ENCODE results near the gene OVCH1. TPM values are rescaled to one million over a fixed set of nuclear protein-coding genes. Genes with fewer than 3 reads are reported as not detected.

The OVCH1 gene
- total RNA-seq, 1 donor from 2014 or later = not detected

DNA sequence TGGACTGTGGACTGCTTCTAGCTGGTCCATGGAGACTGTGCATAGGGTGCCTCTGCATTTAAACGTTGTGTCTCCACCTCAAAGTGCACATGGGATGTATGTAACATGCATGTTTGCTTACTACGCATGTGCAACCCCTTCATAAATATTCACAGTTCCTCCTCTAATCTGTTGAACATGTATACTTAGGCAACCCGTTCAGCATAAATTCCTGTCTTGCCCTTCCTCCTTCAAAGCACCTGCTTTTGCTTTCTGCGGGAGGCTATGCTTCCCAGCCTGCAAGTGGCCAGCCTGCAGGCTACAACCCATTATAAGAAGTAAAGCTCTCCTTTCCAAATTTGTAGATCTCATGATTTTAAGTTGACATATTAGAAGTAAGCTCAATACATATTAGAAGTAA lies 33.0 kb upstream of the OVCH1 start:
- H3K27me3 ChIP-seq = no peaks in the 10 kb centered on the region
- H3K4me1 ChIP-seq = no peaks in the 10 kb centered on the region
- H3K79me2 ChIP-seq (ENCODE audit: low read depth) = no peaks in the 10 kb centered on the region
- H3K36me3 ChIP-seq = no peaks in the 10 kb centered on the region
- Mint-ChIP-seq H3K4me1 (no peaks in the 10 kb centered on the region), H3K36me3 (peaks cover 5% of the 10 kb centered on the region), H3K27ac (no peak overlapping the region), H3K9me3 (no peaks in the 10 kb centered on the region), H3K27me3 (ENCODE audit: insufficient read depth, low read depth) (peaks cover 2% of the 10 kb centered on the region), H3K4me3 (no peak overlapping the region)
- H3K4me3 ChIP-seq = no peak overlapping the region
- H3K9ac ChIP-seq = no peak overlapping the region
- no peaks in the 10 kb centered on the region for H3F3A ChIP-seq (ENCODE audit: low read depth)
- H3K27ac ChIP-seq = no peak overlapping the region
- no peak overlapping the region for H3K4me2 ChIP-seq
- H4K20me1 ChIP-seq (ENCODE audit: low read depth) = no peaks in the 10 kb centered on the region
- no peak for DNase-seq (ENCODE audit: low spot score)
- H3K9me3 ChIP-seq (ENCODE audit: low read depth) = no peaks in the 10 kb centered on the region
- H2AFZ ChIP-seq (replicated peaks) = no peak overlapping the region
- TF ChIP-seq EZH2 (IDR thresholded peaks at IDR 0.05) (no peak), EZH2phosphoT487 (IDR thresholded peaks at IDR 0.05) (no peak)
- TF ChIP-seq, protein P1, sequence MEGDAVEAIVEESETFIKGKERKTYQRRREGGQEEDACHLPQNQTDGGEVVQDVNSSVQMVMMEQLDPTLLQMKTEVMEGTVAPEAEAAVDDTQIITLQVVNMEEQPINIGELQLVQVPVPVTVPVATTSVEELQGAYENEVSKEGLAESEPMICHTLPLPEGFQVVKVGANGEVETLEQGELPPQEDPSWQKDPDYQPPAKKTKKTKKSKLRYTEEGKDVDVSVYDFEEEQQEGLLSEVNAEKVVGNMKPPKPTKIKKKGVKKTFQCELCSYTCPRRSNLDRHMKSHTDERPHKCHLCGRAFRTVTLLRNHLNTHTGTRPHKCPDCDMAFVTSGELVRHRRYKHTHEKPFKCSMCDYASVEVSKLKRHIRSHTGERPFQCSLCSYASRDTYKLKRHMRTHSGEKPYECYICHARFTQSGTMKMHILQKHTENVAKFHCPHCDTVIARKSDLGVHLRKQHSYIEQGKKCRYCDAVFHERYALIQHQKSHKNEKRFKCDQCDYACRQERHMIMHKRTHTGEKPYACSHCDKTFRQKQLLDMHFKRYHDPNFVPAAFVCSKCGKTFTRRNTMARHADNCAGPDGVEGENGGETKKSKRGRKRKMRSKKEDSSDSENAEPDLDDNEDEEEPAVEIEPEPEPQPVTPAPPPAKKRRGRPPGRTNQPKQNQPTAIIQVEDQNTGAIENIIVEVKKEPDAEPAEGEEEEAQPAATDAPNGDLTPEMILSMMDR (IDR thresholded peaks at IDR 0.05) = no peak

DNA sequence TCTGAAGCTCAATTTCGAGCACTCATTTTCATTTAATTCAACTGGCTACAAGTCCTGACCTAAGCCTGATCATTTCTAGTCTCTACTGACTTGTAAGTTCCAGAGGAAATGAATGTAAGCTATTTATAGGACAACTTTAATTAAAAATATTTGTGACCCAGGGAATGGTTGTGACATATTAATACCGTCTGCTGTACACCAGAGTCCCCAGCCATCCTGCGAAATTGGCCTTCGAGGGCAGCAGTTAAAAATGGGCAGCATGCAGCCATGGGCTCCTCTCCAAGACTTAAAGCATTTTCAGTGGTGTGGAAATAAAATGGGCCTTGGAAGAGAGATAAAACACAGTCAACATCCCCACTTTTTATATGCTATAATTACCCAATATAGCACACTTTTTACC lies 30.7 kb upstream of the OVCH1 start:
- Histone ChIP-seq H4K20me1 (ENCODE audit: low read depth) (no peaks in the 10 kb centered on the region), H3F3A (ENCODE audit: low read depth) (no peaks in the 10 kb centered on the region), H3K27ac (no peak overlapping the region), H3K9me3 (ENCODE audit: low read depth) (no peaks in the 10 kb centered on the region), H3K36me3 (no peaks in the 10 kb centered on the region), H3K27me3 (no peaks in the 10 kb centered on the region), H3K9ac (no peak overlapping the region), H2AFZ (replicated peaks) (no peak overlapping the region), H3K79me2 (ENCODE audit: low read depth) (no peaks in the 10 kb centered on the region), H3K4me1 (no peaks in the 10 kb centered on the region), H3K4me3 (no peak overlapping the region), H3K4me2 (no peak overlapping the region)
- H3K4me3 Mint-ChIP-seq = no peak overlapping the region
- H3K27me3 Mint-ChIP-seq (ENCODE audit: insufficient read depth, low read depth) = peaks cover 2% of the 10 kb centered on the region
- peaks cover 3% of the 10 kb centered on the region for H3K36me3 Mint-ChIP-seq
- DNase-seq (ENCODE audit: low spot score) = no peak
- TF ChIP-seq, protein P1 (IDR thresholded peaks at IDR 0.05) = no peak
- TF ChIP-seq EZH2phosphoT487 (IDR thresholded peaks at IDR 0.05) = no peak
- no peak for TF ChIP-seq EZH2 (IDR thresholded peaks at IDR 0.05)
- no peaks in the 10 kb centered on the region for H3K4me1 Mint-ChIP-seq
- H3K27ac Mint-ChIP-seq = no peak overlapping the region
- no peaks in the 10 kb centered on the region for H3K9me3 Mint-ChIP-seq

DNA sequence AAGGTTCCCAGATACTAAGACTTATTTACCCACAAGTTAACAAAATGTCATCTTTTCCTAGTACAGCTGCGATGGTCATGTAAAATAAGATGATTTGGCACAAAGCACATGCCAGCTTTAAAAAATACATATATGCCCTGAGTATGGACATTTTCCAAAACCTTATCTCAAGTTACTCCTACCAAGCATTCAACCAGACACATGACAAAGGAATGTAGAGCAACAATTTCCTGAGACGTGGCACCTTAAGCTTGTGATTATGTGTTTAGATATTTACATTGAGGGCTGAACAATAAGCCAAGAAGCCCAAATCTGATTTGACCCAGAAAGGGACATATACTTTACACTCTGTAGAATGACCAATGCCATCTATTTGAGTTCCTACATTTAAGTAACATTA lies 24.5 kb upstream of the OVCH1 start:
- Histone ChIP-seq H3K9ac (no peak overlapping the region), H4K20me1 (ENCODE audit: low read depth) (no peaks in the 10 kb centered on the region), H2AFZ (replicated peaks) (no peak overlapping the region), H3K4me1 (no peaks in the 10 kb centered on the region), H3K9me3 (ENCODE audit: low read depth) (no peaks in the 10 kb centered on the region), H3K36me3 (no peaks in the 10 kb centered on the region), H3K4me2 (no peak overlapping the region), H3K27me3 (no peaks in the 10 kb centered on the region), H3K4me3 (no peak overlapping the region), H3K79me2 (ENCODE audit: low read depth) (no peaks in the 10 kb centered on the region), H3K27ac (no peak overlapping the region), H3F3A (ENCODE audit: low read depth) (no peaks in the 10 kb centered on the region)
- no peak for DNase-seq (ENCODE audit: low spot score)
- H3K4me1 Mint-ChIP-seq = no peaks in the 10 kb centered on the region
- H3K9me3 Mint-ChIP-seq = no peaks in the 10 kb centered on the region
- H3K4me3 Mint-ChIP-seq = no peak overlapping the region
- no peaks in the 10 kb centered on the region for H3K27me3 Mint-ChIP-seq (ENCODE audit: insufficient read depth, low read depth)
- TF ChIP-seq EZH2phosphoT487 (IDR thresholded peaks at IDR 0.05) = no peak
- H3K27ac Mint-ChIP-seq = no peak overlapping the region
- peaks cover 4% of the 10 kb centered on the region for H3K36me3 Mint-ChIP-seq

DNA sequence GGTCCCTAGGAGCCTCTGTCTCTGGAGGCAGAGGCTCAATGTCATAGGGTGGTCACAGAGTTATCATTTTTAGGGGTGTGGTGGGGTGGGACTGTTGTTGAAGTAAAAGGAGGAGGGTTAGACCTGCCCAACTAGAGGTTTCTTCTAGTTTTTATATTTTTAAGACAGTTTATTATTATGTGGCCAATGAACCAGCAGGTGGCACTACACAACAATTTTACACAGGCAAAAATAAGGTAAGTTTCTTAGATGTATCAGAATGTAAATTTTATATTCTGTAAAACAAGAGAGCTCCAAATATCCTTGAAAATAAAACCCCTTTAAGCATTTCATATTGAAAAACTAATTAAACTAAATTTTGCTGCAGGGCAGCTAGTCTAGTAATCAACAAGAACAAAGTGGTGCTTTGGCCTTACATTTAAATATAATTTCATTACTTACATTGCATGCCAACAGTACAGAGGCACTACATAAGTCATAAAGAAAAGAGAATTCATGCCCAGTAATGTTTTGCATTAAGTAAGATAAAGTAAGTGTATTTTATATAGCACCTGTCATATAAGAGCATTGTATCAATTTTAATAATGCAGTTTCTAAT lies 22.2 kb upstream of the OVCH1 start:
- no peak overlapping the region for H2AFZ ChIP-seq (replicated peaks)
- H3K9me3 Mint-ChIP-seq = no peaks in the 10 kb centered on the region
- H3K9ac ChIP-seq = no peak overlapping the region
- no peaks in the 10 kb centered on the region for H4K20me1 ChIP-seq (ENCODE audit: low read depth)
- H3K36me3 Mint-ChIP-seq = peaks cover 6% of the 10 kb centered on the region
- no peaks in the 10 kb centered on the region for H3K36me3 ChIP-seq
- TF ChIP-seq, protein P1 (IDR thresholded peaks at IDR 0.05) = peak; percentile 77
- TF ChIP-seq EZH2 (IDR thresholded peaks at IDR 0.05) = no peak
- no peaks in the 10 kb centered on the region for H3K27me3 Mint-ChIP-seq (ENCODE audit: insufficient read depth, low read depth)
- no peak overlapping the region for H3K27ac ChIP-seq
- H3K4me1 ChIP-seq = no peaks in the 10 kb centered on the region
- no peak overlapping the region for H3K4me3 Mint-ChIP-seq
- DNase-seq (ENCODE audit: low spot score) = peak; percentile 44
- no peak overlapping the region for H3K4me2 ChIP-seq
- H3K9me3 ChIP-seq (ENCODE audit: low read depth) = no peaks in the 10 kb centered on the region
- no peaks in the 10 kb centered on the region for H3K79me2 ChIP-seq (ENCODE audit: low read depth)
- no peaks in the 10 kb centered on the region for H3K27me3 ChIP-seq
- no peaks in the 10 kb centered on the region for H3K4me1 Mint-ChIP-seq
- no peak overlapping the region for H3K4me3 ChIP-seq
- no peaks in the 10 kb centered on the region for H3F3A ChIP-seq (ENCODE audit: low read depth)
- H3K27ac Mint-ChIP-seq = no peak overlapping the region
